HG02852 (cell line): ENCODE results near the gene C3orf85.

ENCODE experiments used
- ATAC-seq: cut with Tn5 transposase; IDR thresholded peaks from one replicate; pipeline ENCODE4 v1.9.1; 2021; ENCODE audit warnings: mild to moderate bottlenecking, moderate library complexity; ENCODE audit not compliant: unreplicated experiment

Gene C3orf85

GRCh38 chr3:109149078-109149477 is 12.6 kb downstream of the C3orf85 start:
- ATAC-seq, result no peak

DNA sequence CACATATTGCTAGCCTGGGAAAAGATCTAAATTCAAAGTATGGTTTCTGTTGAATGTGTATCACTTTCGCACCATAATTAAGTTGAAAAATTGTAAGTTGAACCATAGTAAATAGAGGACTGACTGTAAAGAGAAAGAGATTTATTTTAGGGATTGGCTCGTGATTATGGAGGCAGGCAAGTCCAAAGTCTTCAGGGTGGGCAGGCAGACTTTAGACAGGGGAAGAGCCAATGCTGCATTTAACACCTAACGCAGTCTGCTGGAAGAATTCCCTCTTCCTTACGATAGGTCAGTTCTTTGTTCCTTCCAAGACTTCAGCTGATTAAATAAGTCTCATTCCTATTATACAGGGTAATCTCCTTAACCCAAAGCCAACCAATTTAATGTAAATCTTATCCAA is 15.8 kb downstream of the C3orf85 start:
- no peak for ATAC-seq

DNA sequence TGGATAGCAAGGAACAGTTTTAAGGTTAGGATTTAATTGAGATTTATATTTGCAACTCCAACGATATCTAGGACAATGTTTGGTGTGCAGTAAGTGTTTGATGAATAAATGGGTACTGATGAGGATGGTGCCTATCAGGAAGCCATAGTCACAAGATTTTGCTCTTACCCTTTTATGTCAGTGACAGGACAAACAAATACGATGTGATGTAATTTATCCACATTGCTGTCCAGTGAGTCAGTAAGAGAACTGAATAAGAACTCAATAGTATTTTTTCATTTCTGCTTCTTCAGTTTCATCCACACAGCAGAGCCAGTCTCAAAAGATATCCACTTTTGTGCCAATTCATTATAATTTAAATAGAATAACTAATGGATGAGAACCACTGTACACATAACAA is 18.5 kb downstream of the C3orf85 start:
- ATAC-seq, result no peak

DNA sequence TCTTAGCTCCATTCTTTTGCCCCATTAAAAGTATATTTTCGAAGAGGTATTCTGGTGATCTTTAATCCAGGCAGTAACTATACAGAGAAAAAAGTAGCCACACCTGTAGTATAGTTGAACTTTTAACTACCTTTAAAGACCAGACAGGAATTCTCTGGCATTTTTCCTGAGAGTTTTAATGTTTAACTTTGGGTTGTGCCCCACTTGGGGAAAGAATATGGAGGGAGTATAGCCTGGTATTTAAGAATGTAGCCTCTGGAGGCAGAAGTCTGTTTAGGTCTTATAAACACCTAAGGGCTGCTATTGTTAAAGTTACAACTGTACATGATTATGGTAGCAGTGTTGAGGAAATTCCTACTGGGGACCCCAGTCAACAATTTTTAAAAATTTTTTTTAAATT is 19.3 kb downstream of the C3orf85 start:
- ATAC-seq, result no peak

DNA sequence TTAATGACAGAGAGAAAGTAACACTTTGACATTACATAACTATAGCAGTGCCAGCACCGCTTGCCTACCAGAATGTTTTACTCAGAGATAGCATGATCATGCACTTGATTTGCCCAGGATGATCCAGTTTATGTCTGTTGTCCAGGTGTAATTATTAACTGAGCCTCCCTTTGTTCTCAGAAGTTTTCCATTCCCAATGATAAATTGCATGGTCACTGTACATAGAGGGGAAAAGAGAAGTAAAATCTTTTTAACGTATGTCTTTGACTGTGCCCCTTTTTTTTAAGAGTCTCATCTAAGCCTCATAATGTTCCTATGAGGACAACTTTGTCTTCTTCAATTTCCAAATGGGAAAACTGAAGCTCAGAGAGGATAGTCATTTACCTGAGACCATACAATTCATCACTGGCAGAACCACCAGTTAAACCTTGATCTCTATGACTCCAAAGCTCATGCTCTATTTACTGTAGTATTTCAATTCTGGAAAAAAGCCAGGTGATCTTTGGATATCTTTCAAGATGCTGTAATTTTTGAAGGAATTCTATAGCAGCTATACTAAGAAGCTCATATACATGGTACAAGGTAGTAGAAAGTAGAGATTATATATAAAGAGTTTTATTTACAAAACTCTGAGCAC is 25.1 kb downstream of the C3orf85 start:
- ATAC-seq, result no peak

DNA sequence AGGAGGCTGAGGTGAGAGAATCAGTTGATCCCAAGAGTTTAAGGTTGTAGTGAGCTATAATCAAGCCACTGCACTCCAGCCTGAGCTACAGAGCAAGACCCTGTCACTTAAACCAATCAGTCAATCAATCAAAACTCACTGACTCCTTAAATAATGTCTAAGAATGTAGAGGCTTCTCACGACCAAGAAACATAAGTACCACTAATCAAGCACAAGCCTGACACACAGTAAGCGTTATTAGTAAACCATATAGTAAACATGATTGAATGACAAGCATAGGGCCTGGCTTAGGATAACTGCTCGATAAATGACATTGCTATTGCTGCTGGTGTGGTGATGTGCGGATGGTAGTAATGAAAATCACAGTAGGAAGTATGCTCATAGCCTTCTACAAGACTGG is 29.4 kb downstream of the C3orf85 start:
- no peak for ATAC-seq

DNA sequence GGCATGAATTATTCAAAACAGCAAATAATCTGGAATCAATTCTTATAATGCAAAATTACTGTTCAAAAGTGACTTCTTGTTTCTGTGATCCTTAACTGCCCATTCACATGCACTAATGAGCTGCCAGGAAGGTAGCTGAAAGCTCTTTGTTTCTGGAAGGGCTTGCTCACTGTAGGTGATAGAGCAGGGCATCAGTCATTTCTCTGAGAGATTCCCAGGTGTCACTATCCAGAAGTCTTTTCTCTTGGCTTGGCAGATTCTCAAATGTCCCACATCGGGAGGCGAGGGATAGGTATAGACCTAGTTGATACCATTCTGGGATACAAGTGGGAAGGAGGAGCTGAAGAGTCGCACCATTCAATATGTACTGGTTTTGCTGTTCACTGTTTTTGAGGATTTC is 35.0 kb downstream of the C3orf85 start:
- no peak for ATAC-seq

- ATAC-seq, result no peak
These were observed 38.9 kb downstream of the C3orf85 start for GRCh38 chr3:109175411-109175810.

DNA sequence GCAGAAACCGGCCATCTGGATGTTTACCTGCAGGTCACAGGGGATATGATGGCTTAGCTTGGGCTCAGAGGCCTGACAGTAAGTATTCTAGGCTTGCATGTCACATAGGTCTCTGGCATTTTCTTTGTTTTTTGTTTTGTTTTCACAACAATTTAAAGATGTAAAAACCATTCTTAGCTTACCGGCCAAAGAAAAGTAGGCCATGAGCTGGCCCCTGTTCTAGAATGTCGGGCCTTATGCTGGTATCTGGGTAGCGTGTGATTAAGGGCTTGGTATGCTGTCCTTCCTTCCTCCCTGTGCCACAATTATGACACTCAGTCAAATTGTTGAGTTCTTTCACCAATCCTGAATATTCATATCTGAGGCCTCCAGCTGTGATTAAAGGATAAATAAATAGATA is 40.2 kb downstream of the C3orf85 start:
- no peak for ATAC-seq

DNA sequence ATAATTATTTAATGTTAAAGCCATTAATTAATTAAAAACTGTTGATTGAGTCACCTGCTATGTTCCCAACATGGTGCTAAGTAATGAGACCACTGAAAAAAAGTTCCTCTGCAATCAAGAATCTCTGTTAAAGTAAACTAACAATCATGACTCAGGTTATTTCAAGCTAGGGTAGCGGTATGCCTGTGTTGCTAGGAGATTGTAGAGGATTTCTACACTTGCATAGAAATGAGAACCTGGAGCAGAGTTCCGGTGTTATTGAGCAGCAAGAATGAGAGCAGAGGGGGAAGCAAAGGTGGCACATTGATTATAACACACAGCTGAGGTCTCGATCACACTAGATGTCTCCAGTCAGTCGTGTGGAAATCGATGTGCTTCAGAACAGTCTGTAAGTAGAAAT is 41.4 kb downstream of the C3orf85 start:
- ATAC-seq, result no peak

GRCh38 chr3:109178708-109179107 is 42.2 kb downstream of the C3orf85 start:
- no peak for ATAC-seq

- ATAC-seq, result no peak
These were observed 48.2 kb downstream of the C3orf85 start for GRCh38 chr3:109184726-109185125.

- no peak for ATAC-seq
These were observed 50.9 kb downstream of the C3orf85 start for GRCh38 chr3:109187390-109187789.

GRCh38 chr3:109188741-109189140 is 52.2 kb downstream of the C3orf85 start:
- ATAC-seq, result no peak

DNA sequence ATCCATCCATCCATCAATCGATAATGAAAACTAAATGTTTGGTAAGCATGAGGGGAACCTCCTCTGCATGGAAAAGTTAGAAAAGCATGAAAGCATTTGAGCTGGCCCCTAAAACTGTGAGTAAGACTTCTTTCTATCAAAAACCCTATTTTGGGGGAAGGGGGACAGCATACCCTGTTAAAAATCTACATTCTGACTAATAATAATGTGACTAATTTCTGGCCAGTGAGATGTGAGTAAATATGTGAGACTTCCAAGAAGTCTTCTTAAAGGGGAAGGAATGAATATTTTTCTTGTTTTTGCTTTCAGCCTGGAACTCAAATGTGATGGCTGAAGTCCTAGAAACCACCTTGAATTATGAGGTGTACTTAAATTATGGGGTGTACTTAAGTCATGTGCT is 54.9 kb downstream of the C3orf85 start:
- ATAC-seq, result no peak

- ATAC-seq, result no peak
These were observed 59.3 kb downstream of the C3orf85 start for GRCh38 chr3:109195815-109196214.
